Activated CD8-positive, alpha-beta T cell treated with anti-CD3 and anti-CD28 coated beads for 36 hours (primary cell): ENCODE data around the gene B4GALT3. TPM values are rescaled to one million over a fixed set of nuclear protein-coding genes. Genes with fewer than 3 reads are reported as not detected.
A peak's percentile ranks its signal among the peaks of the same experiment; 100 is the strongest.

Experiments
- ATAC-seq: fragments of 200-7000 bp; cut with Tn5 transposase; one replicate; pipeline ENCODE4 v1.10.0; 2021; ENCODE audit warnings: mild to moderate bottlenecking, moderate library complexity
- CTCF ChIA-PET: fragments of 350-600 bp; sonication (Branson Sonifier 250); formaldehyde crosslinking; loops from one replicate; lab custom pipeline; 2021; ENCODE audit warnings: antibody characterized with exemption; lab: Charles Lee
- POLR2A ChIA-PET: fragments of 350-600 bp; sonication (Branson Sonifier 250); formaldehyde crosslinking; loops from one replicate; lab custom pipeline; 2021; ENCODE audit warnings: antibody characterized with exemption; lab: Charles Lee
- DNase-seq: peaks from one replicate; pipeline ENCODE4 v3.0.0-alpha.2; 2020
- H3K27ac Mint-ChIP-seq: one replicate; pipeline ENCODE4 v1.8.0; 2021; ENCODE audit warnings: mild to moderate bottlenecking, mixed read lengths
- H3K27me3 Mint-ChIP-seq: one replicate; pipeline ENCODE4 v1.8.0; 2021; ENCODE audit warnings: mixed read lengths
- H3K36me3 Mint-ChIP-seq: one replicate; pipeline ENCODE4 v1.8.0; 2021; ENCODE audit warnings: low read depth, mixed read lengths
- H3K4me1 Mint-ChIP-seq: one replicate; pipeline ENCODE4 v1.8.0; 2021; ENCODE audit warnings: low read depth, mixed read lengths
- H3K4me3 Mint-ChIP-seq: one replicate; pipeline ENCODE4 v1.8.0; 2021; ENCODE audit warnings: mild to moderate bottlenecking, moderate library complexity, mixed read lengths
- H3K9me3 Mint-ChIP-seq: one replicate; pipeline ENCODE4 v1.8.0; 2021; ENCODE audit warnings: mixed read lengths
- CTCF ChIP-seq: fragments of 200-600 bp; IDR thresholded peaks from one replicate; pipeline ENCODE4 v1.8.0; 2022; ENCODE audit warnings: antibody characterized with exemption, mild to moderate bottlenecking
- intact Hi-C: fragments of 100-400 bp; cut with micrococcal nuclease; formaldehyde crosslinking; loops from one replicate; pipeline ENCODE4 v1.10.0; 2022
- total RNA-seq, 2 experiments: library from RNA; stranded (reverse); gene quantifications; one replicate each; pipeline ENCODE4 v1.2.3, GENCODE V29; 2021

B4GALT3 gene
- total RNA-seq, 2 experiments from 2014 or later = 39.9 to 40.8 TPM

DNA sequence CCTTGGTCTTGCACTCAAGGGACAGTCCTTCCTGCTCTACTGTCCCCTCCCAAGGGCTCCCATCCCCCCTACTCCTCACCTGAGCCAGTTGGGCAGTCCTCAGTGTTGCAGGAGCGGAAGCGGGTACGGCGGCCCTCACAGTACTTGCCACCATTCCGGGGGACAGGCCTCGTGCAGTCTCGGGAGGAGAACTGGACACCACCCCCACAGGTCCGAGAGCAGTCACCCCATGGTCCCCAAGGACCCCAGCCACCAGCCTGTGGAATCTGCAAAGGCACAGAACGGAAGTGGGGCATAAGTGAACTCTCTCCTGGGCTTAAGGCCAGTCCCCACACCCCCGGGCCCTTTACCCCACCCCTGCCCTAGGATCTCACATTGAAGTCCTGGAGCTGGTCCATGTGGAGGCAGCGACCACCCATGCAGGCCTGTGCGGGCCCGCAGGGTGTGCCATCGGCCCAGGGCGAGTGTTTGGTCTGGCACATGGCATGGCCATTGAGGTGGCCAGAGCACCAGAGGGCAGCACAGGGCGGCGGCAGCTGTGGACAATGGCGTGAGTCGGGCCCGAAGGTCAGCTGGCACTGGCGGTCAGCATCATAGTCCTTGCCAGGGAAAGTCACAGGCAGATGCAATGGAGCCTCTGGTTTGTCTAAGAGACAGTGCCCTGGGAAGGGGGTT is 16.4 kb upstream of the B4GALT3 start:
- no peak overlapping the region for H3K4me3 Mint-ChIP-seq
- no peaks in the 10 kb centered on the region for H3K36me3 Mint-ChIP-seq
- intact Hi-C loops = loop anchor here (10.0 kb wide), 1 partner anchor 111 kb away; the partner anchor contains the start of gene MPZ
- CTCF ChIA-PET = interaction anchor here (0.6 to 5.2 kb wide), 8 partner anchors 8 to 189 kb away, joined by 3 to 76 read pairs (median 40); partner anchors contain the start of genes APOA2, NDUFS2, PPOX and TOMM40L
- H3K9me3 Mint-ChIP-seq = no peaks in the 10 kb centered on the region
- TF ChIP-seq CTCF = no peak
- peaks cover 19% of the 10 kb centered on the region for H3K4me1 Mint-ChIP-seq
- no peak for ATAC-seq
- no peak for DNase-seq
- H3K27me3 Mint-ChIP-seq = no peaks in the 10 kb centered on the region
- H3K27ac Mint-ChIP-seq = no peak overlapping the region
- POLR2A ChIA-PET = interaction anchor here (0.8 to 4.0 kb wide), 4 partner anchors 8 to 72 kb away, joined by 3 to 29 read pairs (median 4); partner anchors contain the start of genes NDUFS2 and TOMM40L

GRCh38 chr1:161192476-161193465 is 15.5 kb upstream of the B4GALT3 start:
- POLR2A ChIA-PET = interaction anchor here (0.6 to 4.0 kb wide), 7 partner anchors 9 to 45 kb away, joined by 3 to 29 read pairs (median 3); partner anchors contain the start of genes B4GALT3, NDUFS2 and NR1I3
- peak; percentile 92 for TF ChIP-seq CTCF
- intact Hi-C loops = loop anchor here (10.0 kb wide), 1 partner anchor 112 kb away; the partner anchor contains the start of gene MPZ
- ATAC-seq (peak; percentile 95), DNase-seq (peak; percentile 81)
- CTCF ChIA-PET = interaction anchor here (0.6 to 5.2 kb wide), 23 partner anchors 10 to 196 kb away, joined by 3 to 76 read pairs (median 5); partner anchors contain the start of genes APOA2, FCER1G, NDUFS2 and NIT1
- Mint-ChIP-seq H3K4me1 (peaks cover 23% of the 10 kb centered on the region), H3K4me3 (no peak overlapping the region), H3K27me3 (no peaks in the 10 kb centered on the region), H3K36me3 (no peaks in the 10 kb centered on the region), H3K9me3 (no peaks in the 10 kb centered on the region), H3K27ac (peak overlapping the region; percentile 78)

DNA sequence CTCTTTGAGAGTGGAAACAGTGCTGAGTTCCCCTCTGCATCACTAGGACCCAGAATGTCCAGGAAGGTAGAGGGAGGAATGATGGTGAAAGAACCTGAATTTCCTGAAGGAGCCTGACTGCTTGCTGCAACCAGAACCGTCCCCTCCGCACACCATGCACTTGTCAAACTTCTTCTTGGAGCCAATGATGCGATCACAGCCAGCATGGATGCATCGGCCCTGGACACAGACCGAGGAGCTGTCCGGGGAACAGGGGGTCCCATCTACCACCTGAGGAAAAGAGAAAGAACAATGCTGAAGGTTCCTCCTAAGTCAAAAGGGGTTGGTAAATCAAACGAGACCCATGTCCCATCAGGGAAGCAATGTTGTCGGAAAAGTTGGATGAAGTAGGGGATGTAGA is 14.7 kb upstream of the B4GALT3 start:
- DNase-seq (no peak), ATAC-seq (no peak)
- H3K4me1 Mint-ChIP-seq = peaks cover 31% of the 10 kb centered on the region
- POLR2A ChIA-PET = interaction anchor here (0.6 to 4.0 kb wide), 8 partner anchors 9 to 46 kb away, joined by 3 to 29 read pairs (median 5); partner anchors contain the start of genes B4GALT3, NDUFS2 and NR1I3
- H3K4me3 Mint-ChIP-seq = no peak overlapping the region
- intact Hi-C loops = loop anchor here (10.0 kb wide), 1 partner anchor 113 kb away; the partner anchor contains the start of gene MPZ
- no peak overlapping the region for H3K27ac Mint-ChIP-seq
- CTCF ChIA-PET = interaction anchor here (0.6 to 5.2 kb wide), 23 partner anchors 10 to 196 kb away, joined by 3 to 76 read pairs (median 5); partner anchors contain the start of genes APOA2, FCER1G, NDUFS2 and NIT1
- no peaks in the 10 kb centered on the region for H3K9me3 Mint-ChIP-seq
- H3K27me3 Mint-ChIP-seq = no peaks in the 10 kb centered on the region
- H3K36me3 Mint-ChIP-seq = no peaks in the 10 kb centered on the region
- TF ChIP-seq CTCF = no peak

DNA sequence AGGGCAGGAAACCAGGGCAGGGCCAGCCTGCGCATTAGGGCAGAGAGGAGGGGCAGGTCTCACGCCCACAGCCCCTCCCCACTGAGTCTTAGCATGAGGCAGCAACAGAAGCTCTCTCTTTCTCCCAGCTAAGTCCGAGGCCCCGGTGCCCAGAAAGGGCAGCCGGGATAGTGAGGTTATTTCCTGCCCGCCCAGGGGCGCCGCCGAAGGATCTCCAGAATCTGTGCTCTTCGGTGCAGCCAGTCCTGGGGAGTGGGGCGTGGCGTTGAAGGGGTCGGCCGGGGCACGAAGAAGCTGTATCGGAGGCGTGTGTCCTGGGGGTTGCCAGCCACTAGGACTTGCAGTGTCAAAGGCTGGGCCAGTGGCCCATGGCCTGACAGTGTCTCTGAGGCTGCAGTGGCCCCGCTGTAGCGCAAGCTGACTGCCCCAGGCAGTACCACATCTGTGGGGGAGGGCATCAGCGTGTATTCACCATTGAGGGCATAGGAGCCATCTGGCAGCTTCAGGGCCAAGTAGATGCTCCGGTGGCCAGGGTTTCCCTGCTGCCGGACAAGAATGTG is 13.7 kb upstream of the B4GALT3 start:
- ChIA-PET CTCF (interaction anchor here (1.0 to 5.2 kb wide), 14 partner anchors 8 to 197 kb away, joined by 3 to 76 read pairs (median 16); partner anchors contain the start of genes APOA2, FCER1G, NDUFS2 and NIT1), POLR2A (interaction anchor here (0.9 to 4.0 kb wide), 5 partner anchors 8 to 34 kb away, joined by 4 to 29 read pairs (median 7); partner anchors contain the start of genes B4GALT3 and NDUFS2)
- no peaks in the 10 kb centered on the region for H3K27me3 Mint-ChIP-seq
- H3K27ac Mint-ChIP-seq = no peak overlapping the region
- no peak overlapping the region for H3K4me3 Mint-ChIP-seq
- DNase-seq (no peak), ATAC-seq (no peak)
- no peak for TF ChIP-seq CTCF
- peaks cover 39% of the 10 kb centered on the region for H3K4me1 Mint-ChIP-seq
- H3K9me3 Mint-ChIP-seq = no peaks in the 10 kb centered on the region
- intact Hi-C loops = loop anchor here (10.0 kb wide), 1 partner anchor 114 kb away; the partner anchor contains the start of gene MPZ
- no peaks in the 10 kb centered on the region for H3K36me3 Mint-ChIP-seq
